ENCODE measurements around the gene DNAJB4. TPM values are rescaled to one million over a fixed set of nuclear protein-coding genes. Genes with fewer than 3 reads are reported as not detected.

The DNAJB4 gene
- total RNA-seq, 1 experiment from 2014 or later, result 45.5 TPM

- no peak overlapping the region for H2AFZ ChIP-seq
- no TSS peak for BruUV-seq (replicated peaks)
- no peak for DNase-seq
- H3K27ac ChIP-seq, result no peak overlapping the region
- intact Hi-C loops (cut with micrococcal nuclease; ENCODE audit: unreplicated experiment), result no loop called here
- no peaks in the 10 kb centered on the region for H3F3A ChIP-seq (ENCODE audit: insufficient read depth, low read depth)
- no peaks in the 10 kb centered on the region for H3K27me3 ChIP-seq (ENCODE audit: insufficient read depth, low read depth)
- no peaks in the 10 kb centered on the region for H3K9me3 ChIP-seq (ENCODE audit: insufficient read depth, low read depth)
- TF ChIP-seq EZH2 (IDR thresholded peaks at IDR 0.05; ENCODE audit: low read depth) (no peak), CTCF (conservative IDR thresholded peaks at IDR 0.05) (no peak)
- ChIA-PET CTCF (interaction anchor here (0.5 to 0.6 kb wide), 2 partner anchors 81 to 476 kb away, joined by 3 to 5 read pairs; no protein-coding TSS in a partner anchor), POLR2A (ENCODE audit: unreplicated experiment) (interaction anchor here (0.7 kb wide), 1 partner anchor 16 kb away, joined by 6 read pairs; no protein-coding TSS in a partner anchor)
- no peaks in the 10 kb centered on the region for H4K20me1 ChIP-seq (ENCODE audit: insufficient read depth)
- no peak overlapping the region for H3K4me2 ChIP-seq
- H3K4me3 ChIP-seq, result no peak overlapping the region
- H3K79me2 ChIP-seq (ENCODE audit: low read depth), result no peaks in the 10 kb centered on the region
- no peaks in the 10 kb centered on the region for H3K9me2 ChIP-seq (ENCODE audit: insufficient read depth)
- H3K36me3 ChIP-seq (ENCODE audit: low read depth), result no peaks in the 10 kb centered on the region
- H3K4me1 ChIP-seq (replicated peaks; ENCODE audit: insufficient read depth), result no peaks in the 10 kb centered on the region
Measured at GRCh38 chr1:78032996-78033796, 28.5 kb downstream of the DNAJB4 start.

- Histone ChIP-seq H3K79me2 (ENCODE audit: low read depth) (no peaks in the 10 kb centered on the region), H4K20me1 (ENCODE audit: insufficient read depth) (no peaks in the 10 kb centered on the region), H3F3A (ENCODE audit: insufficient read depth, low read depth) (no peaks in the 10 kb centered on the region), H3K9me3 (ENCODE audit: insufficient read depth, low read depth) (no peaks in the 10 kb centered on the region), H2AFZ (no peak overlapping the region), H3K4me1 (replicated peaks; ENCODE audit: insufficient read depth) (no peaks in the 10 kb centered on the region), H3K36me3 (ENCODE audit: low read depth) (no peaks in the 10 kb centered on the region), H3K27me3 (ENCODE audit: insufficient read depth, low read depth) (no peaks in the 10 kb centered on the region), H3K4me2 (no peak overlapping the region), H3K27ac (no peak overlapping the region), H3K9me2 (ENCODE audit: insufficient read depth) (no peaks in the 10 kb centered on the region), H3K4me3 (no peak overlapping the region)
- POLR2A ChIA-PET (ENCODE audit: unreplicated experiment), result no interaction called here
- CTCF ChIA-PET, result no interaction called here
- intact Hi-C loops (cut with micrococcal nuclease; ENCODE audit: unreplicated experiment), result no loop called here
- TF ChIP-seq CTCF (conservative IDR thresholded peaks at IDR 0.05), result no peak
- TF ChIP-seq EZH2 (IDR thresholded peaks at IDR 0.05; ENCODE audit: low read depth), result no peak
- no peak for DNase-seq
- no TSS peak for BruUV-seq (replicated peaks)
Measured at GRCh38 chr1:78033797-78034172, 29.0 kb downstream of the DNAJB4 start.

- no peaks in the 10 kb centered on the region for H3K9me2 ChIP-seq (ENCODE audit: insufficient read depth)
- no TSS peak for BruUV-seq (replicated peaks)
- H3K4me2 ChIP-seq, result no peak overlapping the region
- no peaks in the 10 kb centered on the region for H4K20me1 ChIP-seq (ENCODE audit: insufficient read depth)
- H3K36me3 ChIP-seq (ENCODE audit: low read depth), result no peaks in the 10 kb centered on the region
- no peak for DNase-seq
- H3F3A ChIP-seq (ENCODE audit: insufficient read depth, low read depth), result no peaks in the 10 kb centered on the region
- no peaks in the 10 kb centered on the region for H3K4me1 ChIP-seq (replicated peaks; ENCODE audit: insufficient read depth)
- H3K4me3 ChIP-seq, result no peak overlapping the region
- H3K9me3 ChIP-seq (ENCODE audit: insufficient read depth, low read depth), result no peaks in the 10 kb centered on the region
- no peak overlapping the region for H2AFZ ChIP-seq
- TF ChIP-seq CTCF (conservative IDR thresholded peaks at IDR 0.05) (no peak), EZH2 (IDR thresholded peaks at IDR 0.05; ENCODE audit: low read depth) (no peak)
- intact Hi-C loops (cut with micrococcal nuclease; ENCODE audit: unreplicated experiment), result no loop called here
- H3K27me3 ChIP-seq (ENCODE audit: insufficient read depth, low read depth), result no peaks in the 10 kb centered on the region
- no peaks in the 10 kb centered on the region for H3K79me2 ChIP-seq (ENCODE audit: low read depth)
- CTCF ChIA-PET, result no interaction called here
- no peak overlapping the region for H3K27ac ChIP-seq
- POLR2A ChIA-PET (ENCODE audit: unreplicated experiment), result no interaction called here
Measured at GRCh38 chr1:78035121-78035520, 30.4 kb downstream of the DNAJB4 start.
